ENCODE results near the gene LONRF3.

Gene LONRF3

DNA sequence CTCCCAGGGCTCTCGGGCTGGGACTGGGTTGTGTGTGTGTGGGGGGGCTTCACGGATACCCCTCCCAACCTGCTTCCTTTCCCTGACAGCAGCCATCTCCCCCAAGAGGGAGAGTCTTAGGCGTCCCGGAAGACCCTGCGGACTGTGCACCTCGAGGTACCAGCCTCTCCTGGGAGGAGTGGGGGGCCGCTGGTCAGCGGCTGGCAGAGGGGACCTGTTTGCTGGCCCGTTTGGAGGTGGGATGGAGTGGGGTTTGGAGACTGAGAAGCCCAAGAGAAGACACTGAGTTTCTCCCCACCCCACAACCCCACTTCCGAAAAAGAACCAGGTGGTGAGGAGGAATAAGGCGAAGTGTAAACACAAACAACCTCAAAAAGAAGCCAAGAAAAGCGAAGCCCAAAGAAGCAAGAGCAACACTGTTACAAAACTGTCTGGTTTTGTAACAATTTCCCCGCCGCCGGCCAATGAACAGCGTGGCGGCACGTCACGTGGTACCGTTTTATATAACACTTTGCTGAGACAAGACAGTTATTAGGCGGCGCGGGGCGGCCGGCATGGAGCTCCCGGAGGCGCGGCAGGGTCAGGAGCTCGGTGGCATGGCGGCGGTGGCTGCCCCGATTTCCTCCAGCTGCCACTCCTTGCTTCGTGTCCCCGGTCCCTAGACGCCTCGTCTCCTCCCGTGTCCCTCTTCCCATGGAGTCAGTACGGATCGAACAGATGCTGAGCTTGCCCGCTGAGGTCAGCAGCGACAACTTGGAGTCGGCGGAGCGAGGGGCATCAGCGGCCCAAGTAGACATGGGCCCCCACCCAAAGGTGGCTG is at the start of gene LONRF3:
Gene LONRF3 (plus strand): TSS at position 531 of the 820 bp plus-strand sequence. CDS start 163 bp downstream, at position 694.
- no peak for FAIRE-seq
- DNase-seq (ENCODE audit: insufficient read length, low spot score): no peak

DNA sequence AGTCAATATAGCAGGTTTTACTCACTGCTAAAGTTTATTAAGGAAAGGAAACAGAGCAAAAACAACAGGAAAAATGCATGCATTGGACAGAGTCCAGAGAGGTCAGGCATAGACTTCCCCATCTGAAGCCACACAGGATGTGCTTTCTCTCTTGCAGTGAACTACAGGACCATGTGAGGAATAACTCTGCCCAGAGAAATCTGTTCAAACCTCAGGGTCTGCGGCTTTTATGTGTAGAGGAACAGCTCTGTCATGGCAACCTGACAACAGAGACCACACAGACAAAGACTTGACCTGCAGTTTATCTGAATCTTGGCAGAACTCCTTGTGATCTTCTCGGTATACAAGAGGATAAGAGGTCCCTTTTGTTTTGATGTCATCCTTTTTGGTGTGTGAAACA is 46.3 kb upstream of the LONRF3 start:
- peak; percentile 23 for FAIRE-seq
- no peak for DNase-seq (ENCODE audit: insufficient read length, low spot score)

DNA sequence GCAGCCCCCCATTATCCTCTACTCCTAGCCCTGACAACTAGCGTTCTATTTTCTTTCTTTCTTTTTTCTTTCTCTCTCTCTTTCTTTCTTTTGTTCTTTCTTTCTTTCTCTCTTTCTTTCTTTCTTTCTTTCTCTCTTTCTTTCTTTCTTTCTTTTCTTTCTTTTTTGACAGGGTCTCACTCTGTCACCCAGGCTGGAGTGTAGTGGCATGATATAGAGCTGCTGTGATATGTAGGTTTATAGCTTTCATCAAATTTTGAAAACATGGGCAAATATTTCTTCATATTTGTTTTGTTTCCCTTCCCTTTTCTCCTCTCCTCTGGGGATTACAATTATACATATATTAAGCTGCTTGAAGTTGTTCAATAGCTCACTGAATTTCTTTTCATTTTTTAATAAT is 39.1 kb upstream of the LONRF3 start:
- DNase-seq (ENCODE audit: insufficient read length, low spot score) (no peak), FAIRE-seq (no peak)

DNA sequence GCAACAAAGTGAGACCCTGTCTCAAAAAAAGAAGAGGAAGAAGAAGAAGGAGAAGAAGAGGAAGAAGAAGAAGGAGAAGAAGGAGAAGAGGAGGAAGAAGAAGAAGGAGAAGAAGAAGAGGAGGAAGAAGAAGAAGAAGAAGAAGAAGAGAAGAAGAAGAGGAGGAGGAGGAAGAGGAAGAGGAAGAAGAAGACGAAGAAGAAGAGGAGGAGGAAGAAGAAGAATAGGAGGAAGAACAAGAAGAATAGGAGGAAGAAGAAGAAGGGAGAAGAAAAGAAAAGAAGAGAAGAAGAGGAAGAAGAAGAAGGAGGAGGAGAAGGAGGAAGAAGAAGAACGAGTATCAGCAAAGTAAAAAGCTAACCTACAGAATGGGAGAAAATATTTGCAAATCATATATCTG is 33.3 kb upstream of the LONRF3 start:
- DNase-seq (ENCODE audit: insufficient read length, low spot score) (no peak), FAIRE-seq (no peak)

DNA sequence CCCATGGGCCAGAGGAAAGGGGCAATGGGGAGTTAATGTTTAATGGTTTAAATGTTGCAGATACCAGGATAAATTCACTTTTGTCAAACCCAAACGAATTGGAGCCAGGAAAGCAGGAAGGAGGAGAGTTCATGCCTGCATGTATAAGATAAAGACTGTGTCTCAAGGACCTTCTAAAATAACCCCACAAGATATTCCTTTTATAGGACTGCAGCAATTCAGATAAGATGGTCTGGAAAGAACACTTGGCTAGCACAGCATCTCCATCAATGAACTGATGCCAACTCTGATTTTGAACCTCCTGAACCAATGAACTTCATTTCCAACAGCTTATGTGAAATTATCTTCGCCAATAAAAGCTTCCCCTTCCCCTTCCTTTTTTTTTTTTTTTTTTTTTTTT is 31.3 kb upstream of the LONRF3 start:
- DNase-seq (ENCODE audit: insufficient read length, low spot score): no peak
- no peak for FAIRE-seq

DNA sequence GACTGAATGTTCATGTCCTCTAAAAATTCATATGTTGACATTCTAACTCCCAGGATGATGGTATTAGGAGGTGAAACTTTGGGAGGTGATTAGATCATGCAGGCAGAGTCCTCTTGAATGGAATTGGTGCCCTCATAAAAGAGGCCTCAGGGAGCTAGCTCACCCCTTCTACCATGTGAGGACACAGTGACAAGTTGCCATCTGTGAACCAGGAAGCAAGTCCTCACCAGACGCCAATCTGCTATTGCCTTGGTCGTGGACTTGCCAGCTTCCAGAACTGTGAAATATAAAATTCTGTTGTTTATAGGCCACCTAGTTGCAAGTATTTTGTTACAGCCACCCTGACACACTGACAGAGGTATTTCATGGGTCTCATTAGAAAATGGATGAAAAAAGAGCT is 28.5 kb upstream of the LONRF3 start:
- FAIRE-seq (no peak), DNase-seq (ENCODE audit: insufficient read length, low spot score) (no peak)

DNA sequence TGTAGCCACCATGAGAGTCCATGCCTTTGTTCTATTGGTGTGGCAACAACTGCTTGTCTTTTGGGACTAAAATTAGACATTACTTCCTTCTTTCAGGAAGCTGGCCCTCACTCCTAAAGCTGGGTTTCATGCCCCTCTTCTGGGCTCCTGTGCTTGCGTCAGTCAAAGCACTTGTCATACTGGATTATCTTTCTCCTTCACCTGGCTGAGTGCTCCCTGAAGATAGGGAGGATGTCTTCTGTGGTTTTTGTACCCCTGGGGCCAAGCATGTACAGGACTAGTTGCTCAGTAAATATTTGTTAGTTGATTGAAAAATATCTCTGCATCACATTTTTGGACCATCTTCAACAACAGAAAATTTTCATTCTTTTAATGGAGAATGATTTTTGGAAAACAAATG is 26.1 kb upstream of the LONRF3 start:
- DNase-seq (ENCODE audit: insufficient read length, low spot score) (no peak), FAIRE-seq (no peak)

DNA sequence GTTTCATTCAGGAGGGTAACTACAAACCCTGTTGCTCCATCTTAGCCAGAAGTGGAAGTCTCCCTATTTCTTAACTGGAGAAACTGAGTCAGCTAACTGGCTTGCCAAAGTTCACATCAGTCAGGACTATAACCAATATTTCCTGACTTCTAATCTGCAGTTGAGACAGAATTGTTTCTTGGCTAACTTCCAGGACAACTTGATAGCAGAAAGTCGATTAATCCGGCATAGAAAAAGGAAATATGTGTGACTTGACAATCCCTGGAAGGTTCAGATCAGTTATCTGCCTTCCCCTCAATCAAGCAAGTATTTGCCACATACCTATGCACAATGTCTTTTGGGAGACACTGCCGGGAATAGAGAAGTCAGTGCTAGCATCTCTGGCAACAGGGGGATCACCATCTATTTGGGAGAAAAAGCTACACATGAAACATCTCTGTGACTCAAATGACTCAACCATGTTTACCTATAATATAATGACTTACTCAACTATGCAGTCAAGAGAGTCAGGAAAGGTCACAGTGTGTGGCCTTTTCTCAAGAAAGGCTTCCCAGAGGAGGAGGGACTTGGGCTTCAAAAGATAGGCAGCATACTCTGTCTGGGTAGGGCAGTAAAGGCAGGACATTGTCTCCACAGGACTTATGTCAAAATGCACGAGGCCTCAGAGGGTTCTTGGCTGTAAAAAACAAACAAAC is 12.4 kb upstream of the LONRF3 start:
- DNase-seq (ENCODE audit: insufficient read length, low spot score): no peak

DNA sequence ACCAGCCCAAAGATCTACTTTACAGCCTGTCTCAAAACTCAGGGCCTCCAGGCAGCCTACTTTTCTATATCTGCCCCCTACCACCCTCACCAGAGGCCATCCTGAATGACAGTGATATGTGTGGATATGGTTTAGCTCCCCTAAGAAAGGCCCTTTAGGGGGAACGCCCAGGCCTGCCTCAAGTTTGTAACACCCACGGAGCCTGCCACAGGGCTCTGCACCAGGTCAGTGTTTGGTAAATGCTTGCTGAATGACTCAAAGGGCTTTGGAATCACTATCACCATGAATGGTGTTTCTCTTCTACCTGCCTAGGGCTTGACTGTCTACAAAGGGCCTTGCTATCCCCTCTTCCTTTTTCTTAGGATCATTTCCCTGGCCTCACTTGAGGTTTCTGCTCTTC is 11.3 kb upstream of the LONRF3 start:
- FAIRE-seq (no peak), DNase-seq (ENCODE audit: insufficient read length, low spot score) (no peak)

More for the DNA sequence above, 12.4 kb upstream of the LONRF3 start:
- FAIRE-seq: no peak

DNA sequence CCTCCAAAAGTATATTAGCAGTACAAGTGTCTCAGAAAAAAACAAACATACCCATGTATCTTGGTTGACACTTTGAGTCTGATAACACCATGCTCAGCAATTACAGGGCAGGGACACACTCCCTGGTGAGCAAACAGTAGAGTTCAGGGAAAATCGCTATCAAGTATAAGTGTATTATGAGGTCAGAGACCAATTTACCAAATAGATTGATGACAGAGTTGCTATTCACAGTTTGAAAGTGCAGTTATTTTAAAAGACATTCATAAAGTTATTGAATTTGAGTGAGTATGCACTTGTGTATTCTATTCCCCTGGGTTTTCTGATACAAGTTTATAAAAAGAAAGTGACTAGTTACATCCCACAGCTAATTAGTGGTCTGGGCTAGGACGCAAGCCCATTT is 10.2 kb upstream of the LONRF3 start:
- no peak for FAIRE-seq

DNA sequence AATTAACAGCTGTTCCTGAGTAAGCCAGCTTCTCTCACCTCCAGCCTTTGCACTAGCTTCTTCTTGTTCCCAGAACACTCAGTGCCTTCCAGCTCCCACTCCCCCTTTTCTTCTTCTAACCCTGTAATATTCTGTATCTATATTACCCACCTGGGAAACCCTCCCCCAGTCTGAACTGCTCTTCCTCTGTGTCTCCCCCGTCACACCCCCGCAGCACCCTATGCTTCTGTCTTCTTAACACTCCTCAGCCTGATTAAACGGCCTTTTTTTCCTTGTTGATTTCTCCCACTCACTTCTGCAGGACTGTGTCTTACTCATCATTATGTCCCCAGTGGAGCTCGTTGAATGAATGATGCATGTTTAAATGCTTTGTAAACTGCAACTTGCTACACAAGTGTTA is 9.0 kb upstream of the LONRF3 start:
- FAIRE-seq (no peak), DNase-seq (ENCODE audit: insufficient read length, low spot score) (no peak)

More for the DNA sequence above, 10.2 kb upstream of the LONRF3 start:
- DNase-seq (ENCODE audit: insufficient read length, low spot score): no peak

DNA sequence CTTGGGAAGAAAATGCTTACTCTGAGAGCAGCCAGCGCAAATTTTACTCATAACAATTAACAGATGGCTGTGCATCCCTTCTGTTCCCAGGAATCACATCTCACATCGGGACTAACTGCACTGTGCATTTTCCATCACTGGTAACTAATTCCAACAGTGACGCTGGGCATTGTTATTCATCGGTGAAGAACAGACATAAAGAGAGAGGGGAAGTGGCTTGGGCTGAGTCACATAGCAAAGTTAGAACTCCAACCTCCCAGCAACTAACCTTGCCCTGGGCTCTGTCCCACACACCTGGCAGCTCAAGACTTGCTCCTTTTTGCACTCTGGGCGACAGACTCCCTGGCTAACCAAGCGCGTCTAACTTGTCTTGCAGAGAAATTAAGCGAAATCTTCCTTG is 6.4 kb upstream of the LONRF3 start:
- FAIRE-seq: no peak
- DNase-seq (ENCODE audit: insufficient read length, low spot score): no peak

DNA sequence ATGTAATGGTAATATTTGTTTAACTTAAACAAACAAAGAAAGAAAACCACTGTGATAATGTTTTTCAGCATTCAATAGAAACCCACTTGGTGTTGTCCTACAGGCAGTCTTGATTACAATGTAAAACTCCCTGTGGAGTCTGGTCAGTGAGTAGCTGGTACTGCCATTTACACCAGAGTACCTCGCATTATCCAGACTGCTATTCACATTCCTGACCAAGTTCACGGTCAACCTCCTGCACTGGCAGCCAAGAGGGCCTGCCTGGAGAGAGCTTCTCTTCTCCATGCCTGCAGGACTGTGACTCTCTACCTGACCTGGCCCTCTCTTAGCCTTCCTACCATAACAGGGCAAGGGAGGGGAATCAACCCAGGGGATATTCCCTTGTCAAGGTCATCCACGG is 2.9 kb upstream of the LONRF3 start:
- DNase-seq (ENCODE audit: insufficient read length, low spot score): no peak
- no peak for FAIRE-seq

DNA sequence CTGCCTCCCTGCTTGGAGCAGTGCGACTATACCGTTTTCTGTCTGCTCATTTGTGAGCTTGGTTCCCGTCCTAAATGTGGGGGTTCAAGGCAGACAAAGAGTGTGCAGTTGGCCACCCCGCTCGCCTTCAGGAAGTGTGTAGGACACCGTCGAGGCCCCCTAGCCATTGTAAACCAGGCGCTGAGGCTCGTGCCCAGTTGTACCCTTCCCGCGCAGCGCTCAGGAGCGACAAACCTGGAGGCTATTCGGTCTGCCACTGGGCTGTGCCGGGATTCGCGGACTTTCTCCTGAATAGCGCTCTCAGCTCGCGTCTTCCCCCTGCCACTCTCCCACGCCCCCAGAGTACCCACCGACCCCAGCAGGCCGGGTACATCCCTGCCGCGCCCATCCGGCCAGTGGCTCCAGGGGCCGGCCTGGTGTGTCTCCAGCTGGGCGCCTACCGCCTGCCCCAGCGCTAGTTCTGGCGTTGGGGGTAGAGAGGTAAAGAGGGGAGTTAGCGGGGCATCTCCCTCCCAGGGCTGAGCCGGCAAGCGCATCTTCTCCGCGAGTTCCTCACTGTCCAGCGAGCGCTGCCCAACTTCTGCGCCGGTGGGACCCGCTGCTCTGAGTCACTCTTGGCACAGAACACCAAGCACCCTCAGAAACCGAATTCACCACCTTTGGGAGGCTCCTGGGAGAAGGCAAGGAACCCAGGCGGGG is 880 bp upstream of the LONRF3 start:
- DNase-seq (ENCODE audit: insufficient read length, low spot score) (no peak), FAIRE-seq (no peak)

DNA sequence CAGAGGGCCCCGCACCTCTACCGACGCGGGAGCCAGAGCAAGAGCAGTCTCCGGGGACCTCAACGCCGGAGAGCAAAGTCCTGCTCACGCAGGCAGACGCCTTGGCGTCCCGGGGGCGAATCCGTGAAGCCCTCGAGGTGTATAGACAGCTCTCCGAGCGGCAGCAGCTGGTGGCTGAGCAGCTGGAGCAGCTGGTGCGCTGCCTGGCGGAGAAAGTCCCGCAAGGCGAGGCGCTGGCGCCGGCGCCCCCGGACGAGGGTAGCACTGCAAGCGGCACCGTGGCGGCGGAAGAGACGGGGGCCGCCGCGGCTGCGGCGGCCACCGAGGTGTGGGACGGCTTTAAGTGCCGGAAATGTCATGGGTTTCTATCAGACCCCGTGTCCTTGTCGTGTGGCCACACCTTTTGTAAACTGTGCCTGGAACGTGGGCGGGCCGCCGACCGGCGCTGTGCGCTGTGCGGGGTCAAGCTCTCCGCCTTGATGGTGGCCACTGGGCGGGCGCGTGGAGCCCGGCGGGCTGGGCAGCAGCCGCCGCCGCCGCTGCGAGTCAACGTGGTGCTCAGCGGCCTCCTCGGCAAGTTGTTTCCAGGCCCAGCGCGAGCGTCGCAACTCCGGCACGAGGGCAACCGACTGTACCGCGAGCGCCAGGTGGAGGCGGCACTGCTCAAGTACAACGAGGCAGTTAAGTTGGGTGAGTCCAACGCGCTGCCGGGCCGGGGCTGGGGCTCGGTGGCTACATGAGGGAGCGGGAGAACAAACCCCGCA is 672 bp downstream of the LONRF3 start:
- DNase-seq (ENCODE audit: insufficient read length, low spot score) (no peak), FAIRE-seq (no peak)

DNA sequence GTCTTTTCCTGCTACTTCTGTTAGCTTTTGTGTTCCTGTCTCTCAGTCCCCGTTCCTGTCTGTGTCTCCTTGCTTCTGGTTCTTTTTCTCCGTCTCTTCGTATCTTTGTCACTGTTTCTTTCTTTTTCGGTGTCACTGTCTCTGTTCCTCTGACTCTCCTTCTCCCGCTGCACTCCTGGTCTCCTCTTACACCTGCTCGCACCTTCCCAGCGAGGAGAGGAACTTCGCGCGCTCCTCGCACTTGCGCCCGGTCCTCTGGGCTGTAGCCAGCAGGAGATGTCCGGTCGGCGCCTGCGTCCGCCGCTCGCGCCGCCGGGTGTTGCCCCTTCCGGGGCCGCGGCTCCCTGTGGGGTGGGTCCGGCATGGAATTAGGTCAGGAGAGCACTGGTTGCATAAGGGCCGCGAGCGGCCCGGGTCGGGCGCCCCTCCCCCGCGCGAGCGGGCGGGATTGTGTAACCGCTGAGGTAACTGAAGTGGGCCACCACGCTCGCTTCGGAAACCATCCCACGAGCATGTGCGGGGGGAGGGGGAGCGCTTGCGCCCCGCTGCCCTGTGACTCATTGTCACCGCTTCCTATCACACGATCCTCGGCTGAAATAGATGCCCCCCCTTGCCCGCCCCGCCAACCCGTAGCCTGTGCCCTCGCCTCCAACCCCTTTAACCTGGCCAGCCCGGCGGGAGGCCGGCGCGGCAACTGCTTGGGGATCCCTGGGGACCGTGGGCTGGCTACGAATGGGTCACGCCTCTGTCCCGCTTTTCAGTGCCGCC is 1.6 kb downstream of the LONRF3 start:
- FAIRE-seq: no peak
- DNase-seq (ENCODE audit: insufficient read length, low spot score): no peak

DNA sequence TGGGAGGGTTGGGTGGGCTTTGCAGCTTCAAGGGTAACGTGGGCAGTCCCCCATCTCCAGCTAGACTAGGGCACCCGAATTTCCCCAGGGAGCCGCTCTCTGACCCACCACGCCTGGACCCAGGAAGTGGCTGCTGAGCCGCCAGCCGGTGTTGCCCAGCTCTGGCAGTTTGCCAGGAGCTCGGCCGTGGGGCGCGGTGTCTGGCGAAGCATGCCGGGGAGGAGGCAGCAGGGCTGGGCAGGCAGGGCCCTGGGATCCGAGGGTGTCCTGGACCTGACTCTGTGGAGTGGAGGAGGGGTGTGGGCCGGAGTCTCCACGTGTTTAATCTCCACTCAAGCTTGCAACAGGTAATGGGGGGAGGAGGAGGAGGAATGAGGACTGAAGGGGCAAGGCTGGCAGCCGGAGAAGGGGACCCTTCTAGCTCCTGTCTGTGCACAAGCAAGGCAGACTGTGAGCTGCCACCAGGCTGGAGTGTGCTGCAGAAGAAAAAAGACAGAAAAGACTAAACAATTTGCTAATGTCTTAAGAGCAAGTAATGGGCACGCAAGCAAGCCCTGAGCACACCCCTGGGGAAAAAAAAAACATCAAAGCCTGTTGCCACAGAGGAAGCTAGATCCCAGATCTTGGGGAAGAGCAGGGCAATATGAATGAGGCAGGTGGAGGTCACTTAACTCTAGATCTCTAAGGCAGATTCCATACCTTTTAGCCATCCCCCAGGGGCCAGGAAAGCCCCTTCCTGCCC is 2.4 kb downstream of the LONRF3 start:
- no peak for FAIRE-seq
- no peak for DNase-seq (ENCODE audit: insufficient read length, low spot score)

DNA sequence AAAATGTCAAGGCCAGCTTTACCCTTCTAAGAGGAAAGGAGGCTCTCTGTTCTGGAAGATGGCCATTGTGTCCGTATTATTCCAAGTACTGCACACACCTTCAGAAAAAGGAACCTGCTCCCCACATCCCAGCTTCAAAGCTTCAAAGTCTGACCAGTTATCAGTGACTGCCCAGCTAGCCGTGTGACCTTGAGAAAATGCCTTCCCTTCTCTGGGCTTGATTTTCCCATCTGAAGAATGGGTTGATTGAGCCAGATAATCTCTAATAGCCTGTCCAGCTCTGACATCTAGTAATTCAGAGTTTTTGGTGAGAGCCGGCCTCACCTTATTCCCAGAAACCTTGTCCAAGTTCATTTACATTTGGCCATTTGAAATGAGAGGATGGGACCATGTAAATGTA is 3.0 kb downstream of the LONRF3 start:
- DNase-seq (ENCODE audit: insufficient read length, low spot score) (no peak), FAIRE-seq (no peak)

DNA sequence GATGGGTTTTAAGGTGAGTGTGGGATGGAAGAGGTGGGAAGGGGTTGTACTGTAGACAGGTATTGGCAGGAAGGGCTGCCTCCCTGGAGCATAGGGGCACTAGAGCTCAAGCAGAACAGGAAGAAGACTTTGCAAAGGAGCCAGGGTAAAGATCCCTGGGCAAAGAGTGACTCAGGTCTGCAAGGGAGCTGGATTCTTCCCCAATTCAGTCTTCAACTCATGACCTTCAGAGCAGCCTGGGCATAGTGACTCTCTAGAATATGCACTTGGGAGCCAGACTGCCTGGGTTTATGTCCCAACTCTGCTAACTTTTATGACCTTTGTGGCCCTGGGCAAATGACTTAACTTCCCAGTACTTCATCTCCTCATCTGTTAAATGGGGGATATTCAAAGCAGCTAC is 4.0 kb downstream of the LONRF3 start:
- no peak for DNase-seq (ENCODE audit: insufficient read length, low spot score)
- FAIRE-seq: no peak

DNA sequence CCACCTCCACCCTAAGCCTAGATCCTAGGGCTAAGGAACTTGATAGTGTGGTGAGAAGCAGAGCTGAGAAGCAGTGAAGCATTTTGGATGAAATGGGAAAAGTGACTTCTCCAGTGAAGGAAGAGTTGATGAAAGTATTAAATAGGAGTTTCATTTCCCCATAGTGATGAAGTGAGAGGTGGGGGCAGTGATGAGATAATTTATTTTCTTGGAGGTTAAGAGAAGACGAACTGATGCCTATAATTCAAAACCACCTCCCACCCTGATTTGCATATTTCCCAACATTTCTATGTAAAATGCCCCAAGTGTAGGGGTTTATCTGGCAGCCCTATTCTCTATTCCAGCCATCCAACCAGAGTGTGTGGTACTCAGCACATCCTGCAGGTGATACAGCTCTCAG is 6.3 kb downstream of the LONRF3 start:
- FAIRE-seq: no peak
- no peak for DNase-seq (ENCODE audit: insufficient read length, low spot score)

Data from GM19239 (cell line).